H9 (cell line): ENCODE data around the gene RIMOC1. TPM values are rescaled to one million over a fixed set of nuclear protein-coding genes. Genes with fewer than 3 reads are reported as not detected.
A peak's percentile ranks its signal among the peaks of the same experiment; 100 is the strongest.

Experiments
- DNase-seq: peaks from one replicate; pipeline ENCODE4 v3.0.0-alpha.2; 2017
- H2AFZ ChIP-seq: one replicate; pipeline ENCODE4 v1.6.1; 2013; ENCODE audit warnings: mild to moderate bottlenecking, low read length, control low read depth, moderate library complexity
- H2AK5ac ChIP-seq: 2 replicates; pipeline ENCODE4 v1.6.1; 2013; ENCODE audit warnings: low read length, control low read depth, mixed read lengths; ENCODE audit not compliant: insufficient read length
- H2BK120ac ChIP-seq: one replicate; pipeline ENCODE4 v1.6.1; 2013; ENCODE audit warnings: low read depth, mild to moderate bottlenecking, low read length, control low read depth, inconsistent platforms; ENCODE audit not compliant: poor library complexity, severe bottlenecking
- H2BK12ac ChIP-seq: 2 replicates; pipeline ENCODE4 v1.6.1; 2013; ENCODE audit warnings: low read length, control low read depth, mixed read lengths, low read depth; ENCODE audit not compliant: insufficient read length
- H2BK15ac ChIP-seq: 2 replicates; pipeline ENCODE4 v1.6.1; 2013; ENCODE audit warnings: low read depth, low read length, control low read depth
- H2BK20ac ChIP-seq: one replicate; pipeline ENCODE4 v1.6.1; 2013; ENCODE audit warnings: low read depth, mild to moderate bottlenecking, low read length, control low read depth, inconsistent platforms; ENCODE audit not compliant: poor library complexity, severe bottlenecking
- H2BK5ac ChIP-seq: 2 replicates; pipeline ENCODE4 v1.6.1; 2013; ENCODE audit warnings: low read length, control low read depth, mixed read lengths; ENCODE audit not compliant: insufficient read length
- H3K14ac ChIP-seq: 2 replicates; pipeline ENCODE4 v1.6.1; 2013; ENCODE audit warnings: low read length, control low read depth; ENCODE audit not compliant: insufficient read depth
- H3K18ac ChIP-seq: 2 replicates; pipeline ENCODE4 v1.6.1; 2013; ENCODE audit warnings: low read depth, mild to moderate bottlenecking, mixed read lengths, low read length, control low read depth; ENCODE audit not compliant: insufficient read length
- H3K23ac ChIP-seq: 2 replicates; pipeline ENCODE4 v1.6.1; 2013; ENCODE audit warnings: low read length, control low read depth, mixed read lengths, low read depth; ENCODE audit not compliant: insufficient read length
- H3K23me2 ChIP-seq: 2 replicates; pipeline ENCODE4 v1.6.1; 2013; ENCODE audit warnings: low read depth, mild to moderate bottlenecking, mixed read lengths, low read length, control low read depth; ENCODE audit not compliant: insufficient read length, poor library complexity, severe bottlenecking
- H3K27ac ChIP-seq: 2 replicates; pipeline ENCODE4 v1.5.1; 2013; ENCODE audit warnings: low read length, control low read depth, mixed read lengths, low read depth; ENCODE audit not compliant: insufficient read length
- H3K27me3 ChIP-seq: 2 replicates; pipeline ENCODE4 v1.6.1; 2013; ENCODE audit warnings: low read length, control low read depth, inconsistent platforms; ENCODE audit not compliant: insufficient read depth
- H3K4ac ChIP-seq: 2 replicates; pipeline ENCODE4 v1.6.1; 2013; ENCODE audit warnings: low read depth, mild to moderate bottlenecking, control low read depth, inconsistent platforms, low read length, moderate library complexity
- H3K4me1 ChIP-seq: 2 replicates; pipeline ENCODE4 v1.6.1; 2013; ENCODE audit warnings: low read length, control low read depth, inconsistent platforms; ENCODE audit not compliant: insufficient read depth
- H3K4me2 ChIP-seq: 2 replicates; pipeline ENCODE4 v1.6.1; 2013; ENCODE audit warnings: low read length, control low read depth, mixed read lengths; ENCODE audit not compliant: insufficient read length, insufficient read depth
- H3K56ac ChIP-seq: 2 replicates; pipeline ENCODE4 v1.6.1; 2013; ENCODE audit warnings: low read depth, mild to moderate bottlenecking, mixed read lengths, low read length, control low read depth; ENCODE audit not compliant: insufficient read length
- H3K79me1 ChIP-seq: 2 replicates; pipeline ENCODE4 v1.6.1; 2013; ENCODE audit warnings: low read depth, mild to moderate bottlenecking, moderate library complexity, low read length, control low read depth, inconsistent platforms; ENCODE audit not compliant: insufficient read depth, poor library complexity, severe bottlenecking
- H3K79me2 ChIP-seq: 2 replicates; pipeline ENCODE4 v1.6.1; 2013; ENCODE audit warnings: low read length, control low read depth, inconsistent platforms; ENCODE audit not compliant: insufficient read depth
- H3K9ac ChIP-seq: 2 replicates; pipeline ENCODE4 v1.6.1; 2013; ENCODE audit warnings: low read length, control low read depth, mixed read lengths; ENCODE audit not compliant: insufficient read length; ENCODE audit errors: extremely low read depth
- H3K9me3 ChIP-seq: one replicate; pipeline ENCODE4 v1.6.1; 2013; ENCODE audit warnings: low read depth, low read length, inconsistent platforms; ENCODE audit not compliant: control insufficient read depth
- H3T11ph ChIP-seq: one replicate; pipeline ENCODE4 v1.6.1; 2013; ENCODE audit warnings: mild to moderate bottlenecking, low read length, control low read depth, inconsistent platforms
- H4K20me1 ChIP-seq: one replicate; pipeline ENCODE4 v1.6.1; 2013; ENCODE audit not compliant: control insufficient read depth, insufficient read length, insufficient read depth
- H4K5ac ChIP-seq: 2 replicates; pipeline ENCODE4 v1.6.1; 2013; ENCODE audit warnings: low read depth, mild to moderate bottlenecking, mixed read lengths, low read length, control low read depth; ENCODE audit not compliant: insufficient read length
- H4K8ac ChIP-seq: replicated peaks from 2 replicates; pipeline ENCODE4 v1.6.1; 2013; ENCODE audit warnings: low read length, control low read depth, mixed read lengths, low read depth; ENCODE audit not compliant: insufficient read length
- H4K91ac ChIP-seq: 2 replicates; pipeline ENCODE4 v1.6.1; 2013; ENCODE audit warnings: low read depth, mild to moderate bottlenecking, moderate library complexity, mixed read lengths, low read length, control low read depth; ENCODE audit not compliant: insufficient read length
- H3K27ac Mint-ChIP-seq, 3 experiments: 2 replicates in 2 of 3; 3 replicates in 1 of 3; pipeline ENCODE4 v1.8.0; 2020 to 2021; ENCODE audit warnings: mixed read lengths in 3 of 3, mild to moderate bottlenecking in 1 of 3, moderate library complexity in 1 of 3
- H3K27me3 Mint-ChIP-seq: 2 replicates; pipeline ENCODE4 v1.8.0; 2021; ENCODE audit warnings: low read depth, mild to moderate bottlenecking, moderate library complexity, mixed read lengths
- H3K36me3 Mint-ChIP-seq, 3 experiments: 2 replicates in 2 of 3; 3 replicates in 1 of 3; pipeline ENCODE4 v1.8.0; 2020 to 2021; ENCODE audit warnings: low read depth in 3 of 3, mixed read lengths in 3 of 3; ENCODE audit not compliant: insufficient read depth in 1 of 3
- H3K4me1 Mint-ChIP-seq, 2 experiments: 2 replicates each; pipeline ENCODE4 v1.8.0; 2020; ENCODE audit warnings: mixed read lengths in 2 of 2
- H3K4me3 Mint-ChIP-seq, 2 experiments: 2 replicates in 1 of 2; 3 replicates in 1 of 2; pipeline ENCODE4 v1.8.0; 2020 to 2021; ENCODE audit warnings: mild to moderate bottlenecking in 2 of 2, mixed read lengths in 2 of 2, moderate library complexity in 1 of 2
- H3K9me3 Mint-ChIP-seq, 2 experiments: 2 replicates in 1 of 2; 3 replicates in 1 of 2; pipeline ENCODE4 v1.8.0; 2020; ENCODE audit warnings: mild to moderate bottlenecking in 2 of 2, mixed read lengths in 2 of 2, moderate library complexity in 1 of 2
- CTCF ChIP-seq: fragments of 200-600 bp; sonication (generic); conservative IDR thresholded peaks from 3 replicates; pipeline ENCODE4 v1.8.0; 2021; ENCODE audit warnings: antibody characterized with exemption, mild to moderate bottlenecking
- WGBS: extraction: QIAGEN DNeasy Blood & Tissue Kit; methylation state at CpG from one replicate; pipeline ENCODE4 v1.1.7; 2013; ENCODE audit warnings: missing lambda C conversion rate, low lambda C conversion rate, mixed read lengths; ENCODE audit not compliant: insufficient read length; ENCODE audit errors: extremely low coverage; 5-methylcytosine and 5-hydroxymethylcytosine counted together
- total RNA-seq: library from RNA; stranded (reverse); gene quantifications from 2 replicates; pipeline ENCODE4 v1.2.1, GENCODE V29; 2021

RIMOC1 gene
- total RNA-seq, 1 experiment from 2014 or later = 43.3 TPM

- no peaks in the 10 kb centered on the region for H3K79me2 ChIP-seq
- no peak overlapping the region for H2BK120ac ChIP-seq
- H2AK5ac ChIP-seq = no peak overlapping the region
- H2BK12ac ChIP-seq = no peak overlapping the region
- H4K5ac ChIP-seq = no peak overlapping the region
- no peak overlapping the region for H3K9ac ChIP-seq
- no peak overlapping the region for H3K4me2 ChIP-seq
- H3K9me3 ChIP-seq = no peaks in the 10 kb centered on the region
- no peak overlapping the region for H3T11ph ChIP-seq
- no peak overlapping the region for H2AFZ ChIP-seq
- no peaks in the 10 kb centered on the region for H3K27me3 ChIP-seq
- no peaks in the 10 kb centered on the region for H3K79me1 ChIP-seq
- no peak overlapping the region for H2BK5ac ChIP-seq
- no peak overlapping the region for H4K91ac ChIP-seq
- no peak overlapping the region for H3K14ac ChIP-seq
- Mint-ChIP-seq H3K9me3 (no peaks in the 10 kb centered on the region), H3K4me3 (no peak overlapping the region), H3K36me3 (peaks cover 3 to 32% (median 28%) of the 10 kb centered on the region in 3 experiments; a peak in 5 of 7 replicates), H3K27ac (peak overlapping the region in 1 of 3 experiments; percentile 46; a peak in 1 of 7 replicates), H3K27me3 (peaks cover 4% of the 10 kb centered on the region; the same call in 1 of the 2 replicates), H3K4me1 (peaks cover 13 to 14% of the 10 kb centered on the region in 2 experiments)
- H3K23me2 ChIP-seq = peaks cover 7% of the 10 kb centered on the region
- no peak overlapping the region for H4K8ac ChIP-seq
- no peak overlapping the region for H2BK15ac ChIP-seq
- H3K4ac ChIP-seq = no peak overlapping the region
- H4K20me1 ChIP-seq = no peaks in the 10 kb centered on the region
- H3K27ac ChIP-seq = no peak overlapping the region
- H2BK20ac ChIP-seq = no peak overlapping the region
- no peak overlapping the region for H3K23ac ChIP-seq
- no peak for DNase-seq
- TF ChIP-seq CTCF = no peak
- H3K4me1 ChIP-seq = no peaks in the 10 kb centered on the region
- H3K18ac ChIP-seq = no peak overlapping the region
- no peak overlapping the region for H3K56ac ChIP-seq
- WGBS = no CpG with 5 or more reads among the region's 1 CpG
These were observed 17.0 kb downstream of the RIMOC1 start for GRCh38 chr5:41921166-41921565.
